Ovary (tissue), 9 donors: Measurements from ENCODE around the gene SLC30A3. TPM values are rescaled to one million over a fixed set of nuclear protein-coding genes. Genes with fewer than 3 reads are reported as not detected.
"Not testable (repeated sequence)": the region's sequence is repeated elsewhere in the genome, so short reads cannot be mapped to it uniquely, and the experiment has no call there.

Experiments
- DNase-seq, 5 donors: peaks; one replicate each; pipeline ENCODE4 v3.0.0-alpha.2; 2019 to 2020
- H3K27ac ChIP-seq, 2 donors: fragments of 200-600 bp; one replicate each; pipeline versions ENCODE4 v1.5.1 to v1.8.0; 2019 to 2022
- H3K27me3 ChIP-seq: fragments of 200-600 bp; one replicate; pipeline ENCODE4 v1.8.0; 2022
- H3K36me3 ChIP-seq: fragments of 200-600 bp; sonication (generic); one replicate; pipeline ENCODE4 v1.5.1; 2019
- H3K4me1 ChIP-seq: one replicate; pipeline ENCODE4 v1.8.1; 2013; ENCODE audit warnings: mild to moderate bottlenecking, moderate library complexity; ENCODE audit not compliant: insufficient read depth
- H3K4me3 ChIP-seq: fragments of 200-600 bp; sonication (generic); one replicate; pipeline ENCODE4 v1.5.1; 2017
- H3K9me3 ChIP-seq, 2 donors: fragments of 200-600 bp in 1 of 2; sonication (generic) in 1 of 2; one replicate each; pipeline versions ENCODE4 v1.5.1 to v1.8.1; 2013 to 2019; ENCODE audit warnings: mild to moderate bottlenecking in 1 of 2, moderate library complexity in 1 of 2
- EP300 ChIP-seq: sonication (generic); formaldehyde crosslinking; IDR thresholded peaks from one replicate; pipeline ENCODE4 v1.6.1; 2017; ENCODE audit warnings: antibody characterized with exemption
- POLR2A ChIP-seq: fragments of 450-650 bp; IDR thresholded peaks from one replicate; pipeline ENCODE4 v1.6.1; 2017; ENCODE audit warnings: antibody characterized with exemption, mild to moderate bottlenecking, moderate library complexity
- WGBS, 3 donors: extraction: QIAGEN DNeasy Blood & Tissue Kit in 1 of 3; methylation state at CpG; one replicate each; pipeline versions ENCODE4 v1.1.5 to v1.1.7; 2013 to 2017; 5-methylcytosine and 5-hydroxymethylcytosine counted together
- intact Hi-C, 4 donors: fragments of 100-400 bp; cut with DNase I; formaldehyde crosslinking; loops; one replicate each; pipeline versions ENCODE4 v1.11.0 to v1.15.1; 2022 to 2023
- polyA plus RNA-seq, 2 donors: library from polyadenylated mRNA; stranded (reverse); fragments of 200-250 nt in 1 of 2; fragments of 350-450 nt in 1 of 2; fragmentation: Illumina TruSeq in 1 of 2; extraction: RNeasy Lipid Tissue Mini Kit (QIAGEN cat#74804) in 1 of 2; gene quantifications; one replicate each; pipeline ENCODE4 v1.2.3, GENCODE V29; 2013 to 2014
- total RNA-seq, 7 donors: library from RNA; depleted of rRNA in 2 of 7; stranded (reverse); fragments of >200 nt in 2 of 7; fragmentation: NEBNext Ultra II Directional in 3 of 7; extraction: Animal tissue kit (Norgen Biotek cat#: 25700) in 3 of 7; gene quantifications; one replicate each; pipeline versions ENCODE4 v1.1.0 to v1.2.4, GENCODE V29; 2016 to 2023
- TF ChIP-seq, protein P1 (sequence below), 3 donors: fragments of 450-650 bp in 2 of 3; fragments of 200-600 bp in 1 of 3; IDR thresholded peaks; one replicate each; pipeline versions ENCODE4 v1.5.1 to v1.8.0; 2016 to 2022; ENCODE audit warnings: antibody characterized with exemption in 3 of 3, mild to moderate bottlenecking in 1 of 3
- donor health status: DM: no; HTN: no; CAD: no; lungs with moderate emphysema.
- donor health status: DM: no; HTN: no; CAD: no.
- donor health status: Bipolar disorder and iron deficiency.
- donor health status: DM: yes; HTN: yes; CAD: no.
- donor health status: DM: no; HTN: no; CAD: no.
- donor health status: DM: yes; HTN: yes; CAD: no.

Gene SLC30A3
- total and polyA plus RNA-seq, 9 donors: 0.23 to 1.1 (median 0.36) TPM; not detected in 3

DNA sequence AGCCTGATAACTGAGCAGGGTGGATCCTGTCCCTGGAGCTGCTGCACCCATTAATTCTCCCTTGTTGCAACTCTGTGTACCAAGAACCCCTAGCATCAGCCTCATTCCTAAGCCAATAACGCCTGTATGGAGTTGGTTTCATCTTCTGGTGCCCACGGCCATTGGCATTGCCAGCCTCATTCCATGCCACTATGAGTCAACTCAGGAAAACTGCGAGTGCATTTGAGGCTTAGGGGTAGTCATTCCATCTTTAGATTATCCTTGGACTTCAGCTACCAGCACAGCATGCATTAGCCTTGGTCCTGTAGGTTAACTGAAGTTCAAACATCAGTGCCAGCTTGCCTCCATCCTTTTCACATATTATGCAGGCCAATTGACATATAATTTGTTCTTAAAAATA is 18.0 kb upstream of the SLC30A3 start:
- no peak overlapping the region for H3K27ac ChIP-seq
- intact Hi-C loops: loop anchor here in 3 of 4 donors (5.0 to 10.0 kb wide), 4 partner anchors 184 to 436 kb away; partner anchors contain the start of gene DPYSL5 (in 2 of the 3)
- no peak for TF ChIP-seq POLR2A
- no peak for TF ChIP-seq EP300
- TF ChIP-seq, protein P1, sequence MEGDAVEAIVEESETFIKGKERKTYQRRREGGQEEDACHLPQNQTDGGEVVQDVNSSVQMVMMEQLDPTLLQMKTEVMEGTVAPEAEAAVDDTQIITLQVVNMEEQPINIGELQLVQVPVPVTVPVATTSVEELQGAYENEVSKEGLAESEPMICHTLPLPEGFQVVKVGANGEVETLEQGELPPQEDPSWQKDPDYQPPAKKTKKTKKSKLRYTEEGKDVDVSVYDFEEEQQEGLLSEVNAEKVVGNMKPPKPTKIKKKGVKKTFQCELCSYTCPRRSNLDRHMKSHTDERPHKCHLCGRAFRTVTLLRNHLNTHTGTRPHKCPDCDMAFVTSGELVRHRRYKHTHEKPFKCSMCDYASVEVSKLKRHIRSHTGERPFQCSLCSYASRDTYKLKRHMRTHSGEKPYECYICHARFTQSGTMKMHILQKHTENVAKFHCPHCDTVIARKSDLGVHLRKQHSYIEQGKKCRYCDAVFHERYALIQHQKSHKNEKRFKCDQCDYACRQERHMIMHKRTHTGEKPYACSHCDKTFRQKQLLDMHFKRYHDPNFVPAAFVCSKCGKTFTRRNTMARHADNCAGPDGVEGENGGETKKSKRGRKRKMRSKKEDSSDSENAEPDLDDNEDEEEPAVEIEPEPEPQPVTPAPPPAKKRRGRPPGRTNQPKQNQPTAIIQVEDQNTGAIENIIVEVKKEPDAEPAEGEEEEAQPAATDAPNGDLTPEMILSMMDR (IDR thresholded peaks at IDR 0.05): no peak
- H3K36me3 ChIP-seq: no peaks in the 10 kb centered on the region
- no peaks in the 10 kb centered on the region for H3K4me1 ChIP-seq
- H3K4me3 ChIP-seq: no peak overlapping the region
- DNase-seq: no peak
- no peaks in the 10 kb centered on the region for H3K27me3 ChIP-seq
- 75 to 76% (median 75%) methylated on average over 3 of the region's 3 CpGs for WGBS, 3 donors
- H3K9me3 ChIP-seq: no peaks in the 10 kb centered on the region

DNA sequence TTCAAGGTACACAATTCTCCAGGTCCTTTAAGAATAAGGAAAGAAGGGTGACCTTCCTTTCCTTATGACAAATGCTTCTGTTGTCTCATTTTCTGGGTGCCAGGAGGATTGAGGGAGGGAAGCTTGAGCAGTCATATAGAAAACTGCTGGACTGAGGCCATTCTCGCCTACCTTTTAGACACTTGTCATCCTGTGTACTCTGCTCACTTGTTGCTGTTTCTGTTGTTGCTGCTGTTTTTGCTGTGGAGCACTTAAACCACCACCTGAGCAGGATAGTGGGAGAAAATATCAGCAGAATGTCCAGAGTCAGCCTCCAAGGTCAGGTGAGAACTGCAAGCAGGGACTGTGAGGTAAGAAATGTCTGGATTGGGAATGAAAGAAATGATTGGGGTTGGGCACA is 15.2 kb upstream of the SLC30A3 start:
- Histone ChIP-seq H3K27ac (no peak overlapping the region), H3K27me3 (no peaks in the 10 kb centered on the region), H3K4me1 (no peaks in the 10 kb centered on the region), H3K4me3 (no peak overlapping the region), H3K36me3 (no peaks in the 10 kb centered on the region), H3K9me3 (no peaks in the 10 kb centered on the region)
- intact Hi-C loops: loop anchor here (5.0 to 10.0 kb wide), 3 partner anchors 181 to 313 kb away; no protein-coding TSS in a partner anchor
- TF ChIP-seq EP300: no peak
- no peak for TF ChIP-seq POLR2A
- TF ChIP-seq, protein P1 (IDR thresholded peaks at IDR 0.05): no peak
- no peak for DNase-seq
- WGBS, 3 donors: 71 to 85% (median 77%) methylated on average over 1 of the region's 1 CpG

DNA sequence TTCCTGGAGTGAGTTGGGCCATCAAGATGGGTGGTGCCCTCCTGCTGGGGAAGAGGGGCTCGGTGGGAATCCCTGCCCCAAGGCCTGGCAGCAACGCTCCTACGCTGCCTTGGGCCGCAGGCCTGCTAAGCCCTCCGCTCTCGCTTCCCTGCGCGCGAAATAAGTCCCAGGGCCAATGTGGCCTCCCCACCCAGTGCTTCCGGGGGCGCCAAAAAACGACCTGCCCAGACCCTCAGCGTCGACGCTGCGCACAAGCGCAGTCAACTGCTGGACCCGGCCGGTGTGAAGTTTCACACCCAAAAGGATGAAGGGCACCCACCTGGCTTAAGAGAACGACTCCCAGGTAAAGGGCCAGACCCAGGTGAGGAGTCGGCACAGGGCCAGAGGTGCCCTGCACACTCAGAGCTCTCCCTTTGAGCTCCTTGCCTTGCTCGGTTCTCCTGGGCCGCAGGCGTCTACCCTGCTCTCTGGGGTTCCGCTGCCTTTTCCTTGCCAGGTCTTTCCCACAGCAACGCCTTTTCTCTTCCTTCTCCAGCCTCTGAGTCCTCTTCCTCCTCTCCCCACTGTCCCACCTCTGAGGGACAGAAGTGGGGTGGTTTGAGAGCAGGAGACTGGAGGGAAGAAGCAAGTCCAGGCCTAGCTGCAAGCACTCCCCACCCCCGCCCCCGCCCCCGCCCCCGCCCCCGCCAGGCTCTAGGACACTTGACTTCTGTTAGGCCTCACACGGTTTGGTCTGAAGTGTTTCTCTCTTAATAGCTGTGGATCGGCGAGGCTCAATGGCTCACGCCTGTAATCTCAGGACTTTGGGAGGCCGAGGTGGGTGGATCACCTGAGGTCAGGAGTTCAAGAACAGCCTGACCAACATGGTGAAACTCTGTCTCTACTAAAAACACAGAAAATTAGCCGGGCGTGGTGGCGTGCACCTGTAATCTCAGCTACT is 12.6 kb upstream of the SLC30A3 start, which contains the start of gene DNAJC5G:
Gene DNAJC5G (plus strand): TSS at position 223 of the 940 bp plus-strand sequence. CDS start 1,296 bp downstream, outside the sequence.
- Histone ChIP-seq H3K4me3 (no peak within 1 kb of the TSS), H3K27ac (no peak within 1 kb of the TSS), H3K36me3 (no peaks in the 10 kb centered on the region), H3K27me3 (no peaks in the 10 kb centered on the region), H3K9me3 (no peaks in the 10 kb centered on the region), H3K4me1 (no peaks in the 10 kb centered on the region)
- intact Hi-C loops: loop anchor here (5.0 to 10.0 kb wide), 3 partner anchors 178 to 311 kb away; no protein-coding TSS in a partner anchor
- no peak for TF ChIP-seq EP300
- TF ChIP-seq, protein P1 (IDR thresholded peaks at IDR 0.05): no peak
- no peak for TF ChIP-seq POLR2A
- DNase-seq: no peak
- 79 to 81% (median 80%) methylated on average over 37 to 39 of the region's 39 CpGs for WGBS, 3 donors

DNA sequence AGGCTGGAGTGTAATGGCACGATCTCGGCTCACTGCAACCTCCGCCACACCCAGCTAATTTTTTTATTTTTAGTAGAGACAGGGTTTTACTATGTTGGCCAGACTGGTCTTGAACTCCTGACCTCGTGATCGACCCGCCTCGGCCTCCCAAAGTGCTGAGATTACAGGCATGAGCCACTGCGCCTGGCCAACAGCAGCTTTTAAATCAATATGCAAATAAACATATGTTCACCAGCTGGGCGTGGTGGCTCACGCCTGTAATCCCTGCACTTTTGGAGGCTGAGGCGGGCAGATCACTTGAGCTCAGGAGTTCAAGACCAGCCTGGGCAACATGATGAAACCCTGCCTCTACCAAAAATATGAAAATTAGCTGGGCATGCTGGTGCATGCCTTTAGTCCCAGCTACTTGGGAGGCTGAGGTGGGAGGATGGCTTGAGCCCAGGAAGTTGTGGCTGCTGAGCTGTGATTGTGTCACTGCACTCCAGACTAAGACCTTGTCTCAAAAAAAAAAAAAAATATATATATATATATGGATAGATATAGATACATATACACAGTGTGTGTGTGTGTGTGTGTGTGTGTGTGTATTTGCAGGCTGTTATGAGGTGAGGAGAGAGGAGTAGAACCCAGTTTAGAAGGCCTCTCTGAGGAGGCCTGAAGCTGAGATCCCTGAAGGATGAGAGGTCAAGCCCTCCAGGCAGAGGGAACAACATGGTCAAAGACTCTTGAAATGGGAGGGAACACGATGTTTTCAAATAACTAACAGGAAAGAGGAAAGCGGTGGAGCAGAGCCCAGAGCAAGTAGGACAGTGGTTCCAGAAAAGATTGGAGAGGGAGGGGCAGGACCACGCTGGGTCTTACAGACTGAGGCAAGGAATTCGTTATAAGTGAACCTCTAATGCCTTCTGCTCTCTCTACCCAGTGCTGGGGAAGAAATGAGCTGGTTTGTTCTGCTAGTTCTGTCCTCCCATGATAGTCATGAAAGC is 10.0 kb upstream of the SLC30A3 start:
- H3K27me3 ChIP-seq, H3K4me1 ChIP-seq, H3K36me3 ChIP-seq, H3K27ac ChIP-seq, H3K4me3 ChIP-seq, H3K9me3 ChIP-seq: not testable (repeated sequence)
- WGBS, 3 donors: 72 to 76% (median 76%) methylated on average over 15 of the region's 15 CpGs
- intact Hi-C loops: loop anchor here in 2 of 4 donors (10.0 kb wide), 2 partner anchors 178 to 308 kb away; no protein-coding TSS in a partner anchor
- DNase-seq: peak in 1 of 5 donors; percentile 42
